CD4-positive, alpha-beta T cell treated with Interleukin-6 at 100 ng/mL for 8 hours (primary cell): ENCODE measurements around the gene NF1.

Source experiments
- DNase-seq: peaks from one replicate; pipeline ENCODE4 v3.0.0-alpha.2; 2020; ENCODE audit warnings: mixed read lengths, low spot score

Gene NF1

DNA sequence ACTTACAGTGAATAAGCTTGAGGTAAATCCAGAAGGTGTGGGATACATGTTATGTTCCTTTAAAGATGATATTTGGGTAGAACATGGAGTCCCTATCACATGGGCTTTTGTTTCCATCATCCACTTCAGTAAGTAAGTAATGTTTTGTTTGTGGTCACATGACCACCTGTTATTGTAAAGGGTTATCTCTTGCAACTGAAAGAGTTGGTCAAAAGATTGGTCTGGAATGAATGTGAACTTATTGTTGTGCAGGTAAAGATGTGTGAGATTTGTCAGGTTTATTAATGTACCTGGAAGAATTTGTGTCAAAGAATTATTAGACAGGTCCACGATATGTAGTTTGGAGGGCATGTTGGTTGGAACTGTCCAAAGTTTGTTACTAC, 200.7 kb downstream of the NF1 start:
- DNase-seq = no peak

GRCh38 chr17:31296142-31296541, 201.4 kb downstream of the NF1 start:
- no peak for DNase-seq

DNA sequence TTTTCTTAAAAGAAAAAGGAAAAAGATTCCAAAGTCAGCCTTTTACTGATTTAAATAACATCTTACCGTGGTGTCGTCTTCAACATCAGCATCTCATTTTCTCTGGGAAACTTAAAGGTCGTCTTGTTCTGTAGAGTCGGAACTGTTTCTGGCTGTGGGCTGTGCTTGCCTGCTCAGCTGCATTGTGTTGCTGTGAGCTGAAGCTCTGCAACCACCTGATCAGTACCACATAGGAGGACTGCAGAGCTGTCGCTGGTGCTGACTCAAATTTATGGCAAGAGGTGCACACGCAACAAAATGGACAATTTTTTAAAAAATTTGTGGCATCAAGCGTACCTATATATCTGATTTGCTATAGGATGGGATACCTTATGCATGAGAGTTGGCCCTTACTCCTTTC, 202.3 kb downstream of the NF1 start, which contains the start of gene OMG:
TSS of gene OMG (minus strand) at position 150 of the 400 bp plus-strand sequence. CDS start 908 bp downstream, outside the sequence.
- no peak for DNase-seq

DNA sequence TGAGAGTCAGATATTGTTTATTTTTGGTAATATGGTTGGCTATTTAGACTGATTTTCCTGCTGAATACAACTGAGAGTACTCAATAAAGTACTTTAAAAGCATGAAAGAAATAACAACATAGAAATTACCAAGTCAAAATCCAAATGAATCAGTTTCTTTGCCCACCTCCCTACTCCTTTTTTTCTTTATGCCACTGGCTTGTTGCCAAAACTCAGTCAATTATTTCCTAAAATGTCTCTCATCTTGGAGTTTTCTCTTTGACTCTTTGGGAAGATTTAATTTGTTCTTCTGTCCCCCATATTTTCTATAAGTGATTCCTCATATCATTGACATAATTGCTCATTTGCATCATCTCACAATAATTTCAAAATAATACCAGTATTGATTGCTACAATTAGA, 204.8 kb downstream of the NF1 start:
- DNase-seq = no peak

- DNase-seq = no peak
These were observed 212.9 kb downstream of the NF1 start for GRCh38 chr17:31307640-31308039.

- no peak for DNase-seq
These were observed 213.9 kb downstream of the NF1 start for GRCh38 chr17:31308372-31309334.

DNA sequence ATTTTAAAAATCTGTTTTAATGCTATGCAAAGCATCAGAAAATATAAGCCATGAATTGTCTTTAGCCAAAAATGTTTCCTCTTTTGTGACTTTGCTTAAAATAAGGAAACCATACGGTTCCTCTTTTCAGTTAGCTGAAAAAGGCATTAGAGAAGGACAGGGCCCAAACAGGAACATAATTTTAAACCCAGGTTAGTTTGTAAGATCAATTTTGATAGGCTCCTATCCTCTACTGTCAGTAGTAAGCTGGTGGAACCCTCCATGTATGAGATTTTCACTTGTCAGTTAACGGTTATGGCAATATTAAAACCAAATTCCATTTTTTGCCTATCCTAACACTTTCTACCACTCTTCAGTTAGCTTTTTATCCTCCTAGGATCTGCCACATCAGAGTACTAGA, 214.8 kb downstream of the NF1 start:
- DNase-seq = peak; percentile 35

DNA sequence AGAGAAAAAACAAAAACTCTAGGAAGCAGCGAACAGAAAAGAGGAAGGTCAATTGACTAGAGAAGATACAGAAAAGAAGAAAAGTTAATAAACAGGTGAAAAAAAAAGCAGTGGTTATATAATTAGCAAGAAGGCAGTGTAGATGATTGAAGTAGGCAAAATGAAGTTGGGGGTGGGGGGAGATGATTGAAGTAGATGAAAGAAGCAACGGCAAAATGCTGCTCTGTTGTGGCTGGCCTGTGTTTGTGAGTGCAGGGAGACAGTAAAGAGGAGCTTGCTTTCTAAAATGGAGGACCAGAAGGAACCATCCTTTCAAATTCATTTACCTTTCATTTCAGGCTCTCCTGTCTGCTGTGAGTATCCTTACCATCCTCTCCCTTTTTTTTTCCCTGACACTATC, 215.5 kb downstream of the NF1 start:
- DNase-seq = peak; percentile 83

GRCh38 chr17:31310886-31311285, 216.1 kb downstream of the NF1 start:
- DNase-seq = peak; percentile 30

DNA sequence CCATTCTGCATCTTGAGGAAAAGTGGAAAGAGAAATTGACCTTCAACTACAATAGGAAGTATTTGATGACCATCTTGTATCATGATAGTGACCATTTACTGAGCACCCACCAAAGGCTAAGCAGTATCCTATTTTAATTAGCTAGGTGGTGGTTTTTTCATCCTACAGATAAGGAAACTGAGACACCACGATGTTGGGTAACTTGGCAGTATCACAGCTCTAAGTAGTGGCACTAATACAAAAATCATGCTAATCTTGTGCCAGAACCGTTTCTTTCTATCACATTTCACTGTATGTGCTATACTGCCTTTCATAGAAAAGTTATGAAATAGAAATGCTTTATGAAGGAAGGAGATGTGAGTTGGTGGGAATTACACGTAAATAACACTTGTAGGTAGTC, 216.7 kb downstream of the NF1 start:
- DNase-seq = no peak

GRCh38 chr17:31312223-31312622, 217.4 kb downstream of the NF1 start:
- peak; percentile 42 for DNase-seq

DNA sequence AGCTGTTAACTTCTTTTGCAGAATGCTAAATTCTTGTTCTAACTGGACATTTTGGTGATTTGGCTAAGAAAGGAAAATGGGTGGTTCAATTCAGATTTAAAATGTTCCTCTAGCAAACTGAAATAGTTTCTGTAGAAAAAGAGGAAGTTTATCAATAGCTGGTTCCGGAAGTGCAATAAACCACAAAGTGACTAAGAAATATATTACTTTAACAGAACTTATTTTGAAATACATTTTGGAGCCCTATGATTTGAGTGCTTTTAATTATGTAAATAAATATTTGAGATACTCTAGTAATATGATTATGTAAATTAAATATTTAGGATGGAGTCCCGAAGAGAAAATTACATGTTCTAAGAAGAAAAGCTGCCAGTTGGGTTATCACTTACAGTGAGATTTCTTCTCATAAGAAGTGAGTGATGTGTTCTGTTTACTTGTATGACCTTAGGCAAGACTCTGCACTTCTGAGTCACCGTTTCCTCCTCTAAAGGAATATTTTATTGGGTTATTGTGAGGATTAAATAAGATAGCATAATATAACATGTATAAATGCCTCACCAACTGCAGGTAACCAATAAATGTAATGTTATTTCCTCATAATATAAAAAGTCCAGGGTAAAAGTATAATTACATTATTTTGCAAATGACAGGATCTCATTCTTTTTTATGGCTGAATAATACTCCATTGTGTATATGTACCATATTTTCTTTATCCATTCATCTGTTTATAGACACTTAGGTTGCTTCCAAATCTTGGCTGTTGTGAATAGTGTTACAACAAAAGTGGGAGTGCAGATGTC, 219.4 kb downstream of the NF1 start, which contains the start of gene EVI2B:
TSS of gene EVI2B (minus strand) at position 73 of the 800 bp plus-strand sequence. CDS start 8,445 bp downstream, outside the sequence.
- DNase-seq = peak; percentile 62

- no peak for DNase-seq
These were observed 220.0 kb downstream of the NF1 start for GRCh38 chr17:31314782-31315100.

DNA sequence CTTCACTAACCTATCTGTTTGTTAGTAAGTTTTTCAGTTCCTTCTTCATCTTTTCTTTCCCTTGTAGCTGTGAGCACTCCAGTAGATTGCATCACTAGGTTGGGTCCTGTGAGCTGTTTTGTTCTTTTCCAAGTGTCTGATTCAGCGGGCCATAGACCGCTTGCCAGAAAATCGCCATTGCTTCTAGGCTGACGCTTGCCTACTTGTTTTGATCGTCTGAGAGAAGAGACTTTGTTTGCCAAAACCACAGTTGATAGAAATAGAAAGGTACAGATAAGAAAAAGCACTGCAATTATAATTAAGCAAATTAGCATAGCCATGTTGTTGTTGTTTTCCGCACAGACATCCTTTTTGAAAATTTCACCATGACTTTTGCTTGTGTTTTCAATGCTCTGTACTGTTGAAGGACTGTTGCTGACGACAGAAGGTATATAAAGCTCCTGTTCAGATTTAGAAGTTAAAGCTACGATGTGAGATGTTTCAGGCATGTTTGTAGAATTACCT, 223.6 kb downstream of the NF1 start:
- peak; percentile 67 for DNase-seq

DNA sequence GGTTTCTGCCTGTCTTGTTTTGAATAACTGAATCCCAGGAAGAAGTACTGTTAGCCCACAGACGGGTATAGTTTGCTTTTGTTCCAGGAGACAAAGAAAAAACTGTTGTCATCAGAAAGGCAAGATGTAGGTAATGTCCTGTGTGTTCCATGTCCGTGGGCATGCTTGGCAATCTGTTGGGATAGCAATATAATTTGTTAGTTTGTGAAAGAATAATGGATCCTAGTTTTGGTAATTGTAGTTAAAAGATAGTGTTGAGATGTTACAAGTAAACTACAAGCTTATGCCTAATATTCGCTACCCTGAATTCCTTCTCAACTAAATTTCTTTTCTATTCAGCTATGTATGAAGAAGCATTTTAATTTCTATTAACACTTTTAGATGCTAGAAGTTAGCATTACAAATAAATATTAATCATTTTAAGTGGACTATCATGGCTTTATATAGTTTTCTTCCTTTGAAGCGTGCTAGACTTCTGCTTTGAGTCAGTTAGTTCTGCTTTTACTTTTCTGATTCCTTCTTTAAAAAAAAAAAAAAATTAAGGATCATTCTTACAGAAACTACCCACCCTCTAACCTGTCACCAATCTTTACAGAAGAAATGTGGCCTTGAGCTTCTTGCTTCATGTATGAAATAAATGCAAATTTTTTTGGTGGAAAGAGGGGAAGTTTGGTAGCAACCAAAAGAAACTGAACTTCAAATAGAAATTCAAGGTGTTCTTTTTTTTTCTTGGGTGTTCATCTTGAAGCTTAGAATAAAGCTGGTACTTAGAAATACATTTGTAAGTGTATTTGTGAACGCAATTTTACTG, 224.3 kb downstream of the NF1 start:
- peak; percentile 24 for DNase-seq

DNA sequence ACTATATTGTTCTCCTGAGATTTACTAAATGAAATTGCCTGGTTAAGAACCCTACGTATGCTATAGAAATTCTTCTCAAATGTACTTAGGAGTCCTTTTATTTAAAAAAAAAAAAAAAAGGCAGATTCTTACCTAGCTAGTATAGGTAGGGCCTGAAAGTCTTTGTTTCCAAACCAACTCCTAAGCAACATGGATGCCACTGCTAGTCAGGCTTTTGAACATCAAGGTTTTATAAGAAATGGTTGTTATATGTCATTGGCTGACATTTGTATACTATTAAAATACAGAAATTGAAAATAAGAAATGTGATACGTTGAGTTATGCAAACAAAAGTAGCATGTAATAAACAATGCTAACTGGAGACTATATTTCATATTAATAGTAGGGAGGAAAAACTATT, 225.5 kb downstream of the NF1 start:
- DNase-seq = peak; percentile 21

GRCh38 chr17:31320791-31321190, 226.0 kb downstream of the NF1 start:
- DNase-seq = no peak

DNA sequence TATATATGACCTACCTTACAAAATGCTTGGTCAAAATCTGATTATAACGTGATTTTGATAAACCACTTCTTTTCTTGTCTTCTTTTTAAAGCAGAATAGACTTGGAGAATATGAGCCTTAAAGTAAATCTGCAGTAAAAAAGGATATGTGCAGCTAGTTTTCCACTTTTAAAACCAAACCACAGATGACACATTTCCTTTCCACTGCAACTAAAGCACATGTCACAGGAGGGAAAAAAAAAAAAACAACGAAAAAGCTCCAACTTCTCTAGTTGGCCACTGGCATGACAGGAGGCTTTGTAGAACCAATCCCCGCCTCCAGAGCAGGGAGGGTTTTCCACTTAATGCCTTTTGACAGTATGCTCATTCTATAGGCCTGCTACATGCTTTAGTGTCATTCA, 226.7 kb downstream of the NF1 start, which contains the start of gene EVI2A:
TSS of gene EVI2A (minus strand) at position 142 of the 400 bp plus-strand sequence. CDS start 2,609 bp downstream, outside the sequence.
- DNase-seq = peak; percentile 86

- DNase-seq = peak; percentile 25
These were observed 227.2 kb downstream of the NF1 start for GRCh38 chr17:31321966-31322365.

GRCh38 chr17:31323551-31323950, 228.8 kb downstream of the NF1 start:
- no peak for DNase-seq

GRCh38 chr17:31327534-31328159, 232.9 kb downstream of the NF1 start:
- DNase-seq = no peak
